BLaER1 (cell line): ENCODE measurements around the gene TAF9B.
"Not testable (repeated sequence)": the region's sequence is repeated elsewhere in the genome, so short reads cannot be mapped to it uniquely, and the experiment has no call there.

Source experiments
- H3K27ac ChIP-seq: shearing (Covaris generic); formaldehyde crosslinking; 2 replicates; pipeline ENCODE4 v1.8.1; 2022
- H3K27me3 ChIP-seq: shearing (Covaris generic); formaldehyde crosslinking; 2 replicates; pipeline ENCODE4 v1.8.1; 2022
- H3K36me3 ChIP-seq: shearing (Covaris generic); formaldehyde crosslinking; 2 replicates; pipeline ENCODE4 v1.8.1; 2022
- H3K4me1 ChIP-seq: shearing (Covaris generic); formaldehyde crosslinking; 2 replicates; pipeline ENCODE4 v1.8.1; 2022
- H3K4me2 ChIP-seq: shearing (Covaris generic); formaldehyde crosslinking; 2 replicates; pipeline ENCODE4 v1.8.1; 2022
- H3K4me3 ChIP-seq: shearing (Covaris generic); formaldehyde crosslinking; 2 replicates; pipeline ENCODE4 v1.8.1; 2022
- H3K9ac ChIP-seq: shearing (Covaris generic); formaldehyde crosslinking; 2 replicates; pipeline ENCODE4 v1.8.1; 2022
- H3K9me3 ChIP-seq: shearing (Covaris generic); formaldehyde crosslinking; 2 replicates; pipeline ENCODE4 v1.8.1; 2022
- H4K20me1 ChIP-seq: shearing (Covaris generic); formaldehyde crosslinking; 2 replicates; pipeline ENCODE4 v1.8.1; 2022
- Cebpa-rat ChIP-seq: shearing (Covaris generic); IDR thresholded peaks from 2 replicates; pipeline ENCODE4 v1.8.1; 2022

The TAF9B gene

DNA sequence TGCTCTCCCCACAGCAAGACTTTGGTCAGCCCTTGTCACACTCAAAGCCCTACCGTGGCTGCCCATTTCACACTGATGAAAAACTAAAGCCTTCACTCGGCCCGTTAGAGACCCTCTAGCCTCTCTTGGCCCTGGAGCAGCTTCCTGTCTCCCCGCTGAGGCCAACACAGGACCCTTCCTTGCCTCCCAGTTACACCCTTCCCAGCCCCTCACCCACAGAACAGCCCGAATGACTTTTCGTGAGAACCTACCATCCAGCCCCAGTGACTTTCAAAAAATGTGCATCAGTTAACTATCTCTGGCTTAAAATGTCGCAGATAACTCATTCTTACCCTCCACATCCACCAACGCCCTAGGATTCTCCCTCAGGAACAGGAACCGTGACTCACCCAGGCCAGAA is 756 bp upstream of the TAF9B start:
- Histone ChIP-seq H3K27me3 (peaks cover 17% of the 10 kb centered on the region), H3K36me3 (no peaks in the 10 kb centered on the region), H3K9me3 (peaks cover 7% of the 10 kb centered on the region; the same call in 1 of the 2 replicates), H3K4me3 (peak overlapping the region; percentile 77), H3K27ac (no peak overlapping the region), H4K20me1 (no peaks in the 10 kb centered on the region), H3K4me2 (peak overlapping the region; percentile 49), H3K4me1 (no peaks in the 10 kb centered on the region), H3K9ac (no peak overlapping the region)
- no peak for TF ChIP-seq Cebpa-rat

DNA sequence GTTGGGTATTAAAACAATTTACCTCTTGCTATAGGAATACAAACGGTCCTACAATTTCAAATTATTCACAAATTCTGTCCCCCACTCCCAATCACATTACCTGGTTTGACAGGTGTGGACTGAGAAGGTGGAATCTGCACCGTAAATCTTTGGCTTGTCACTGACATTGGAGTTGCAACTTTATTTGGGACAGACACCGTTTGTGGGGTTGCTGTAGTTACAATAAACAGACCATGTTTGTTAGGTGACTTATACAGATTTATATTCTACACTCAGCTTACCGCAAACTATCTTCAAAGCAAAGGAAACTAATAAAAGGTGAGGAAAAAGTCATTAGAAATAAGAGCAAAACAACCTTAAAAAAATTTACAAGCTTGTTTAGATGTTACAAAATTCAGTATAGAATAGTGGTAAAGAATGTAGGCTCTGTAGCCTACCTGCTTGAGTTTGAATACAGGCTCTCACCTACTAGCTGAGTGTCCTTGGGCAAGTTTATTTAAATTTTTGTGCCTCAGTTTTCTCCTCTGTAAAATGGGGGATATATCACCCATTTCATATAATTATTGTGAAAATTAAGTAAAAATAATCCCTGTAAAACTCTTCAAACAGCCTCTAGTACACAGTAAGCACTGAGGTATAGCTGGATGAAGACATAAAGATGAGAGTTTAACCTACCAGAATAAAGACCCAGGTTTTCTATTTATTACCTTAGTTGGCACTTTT is 6.1 kb downstream of the TAF9B start:
- no peaks in the 10 kb centered on the region for H3K4me1 ChIP-seq
- 0 out of 2 replicates have a peak, but pooled peaks cover 6% of the 10 kb centered on the region for H4K20me1 ChIP-seq
- TF ChIP-seq Cebpa-rat, result no peak
- peaks cover 15% of the 10 kb centered on the region for H3K27me3 ChIP-seq
- no peak overlapping the region for H3K4me3 ChIP-seq
- no peak overlapping the region for H3K4me2 ChIP-seq
- no peaks in the 10 kb centered on the region for H3K9me3 ChIP-seq
- H3K36me3 ChIP-seq, result peaks cover 13% of the 10 kb centered on the region; the same call in 1 of the 2 replicates
- no peak overlapping the region for H3K27ac ChIP-seq
- no peak overlapping the region for H3K9ac ChIP-seq

DNA sequence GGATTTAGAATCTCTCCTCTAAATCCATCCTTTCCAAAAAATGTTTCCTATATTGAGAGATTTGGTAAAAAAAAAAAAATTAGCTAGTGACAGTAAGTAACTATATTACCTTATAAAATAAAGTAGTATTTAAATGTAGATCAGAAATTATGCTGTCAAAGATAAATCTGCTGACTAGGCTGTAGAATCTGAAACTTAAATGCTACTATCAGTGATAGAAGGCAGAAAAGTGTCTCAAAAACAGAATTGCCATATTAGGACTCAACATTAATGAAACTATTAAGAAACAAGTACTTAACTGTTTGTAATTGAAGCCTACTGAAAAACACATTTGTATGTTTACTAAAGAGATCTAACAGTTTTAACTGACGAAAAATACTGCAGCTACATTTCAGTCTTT is 8.3 kb downstream of the TAF9B start:
- H3K9ac ChIP-seq, result no peak overlapping the region
- peaks cover 36% of the 10 kb centered on the region; the same call in 1 of the 2 replicates for H3K36me3 ChIP-seq
- TF ChIP-seq Cebpa-rat, result no peak
- H4K20me1 ChIP-seq, result peaks cover 21% of the 10 kb centered on the region; the same call in 1 of the 2 replicates
- no peaks in the 10 kb centered on the region for H3K9me3 ChIP-seq
- no peak overlapping the region for H3K4me2 ChIP-seq
- no peak overlapping the region for H3K4me3 ChIP-seq
- peaks cover 38% of the 10 kb centered on the region for H3K27me3 ChIP-seq
- H3K27ac ChIP-seq, result no peak overlapping the region
- H3K4me1 ChIP-seq, result no peaks in the 10 kb centered on the region

DNA sequence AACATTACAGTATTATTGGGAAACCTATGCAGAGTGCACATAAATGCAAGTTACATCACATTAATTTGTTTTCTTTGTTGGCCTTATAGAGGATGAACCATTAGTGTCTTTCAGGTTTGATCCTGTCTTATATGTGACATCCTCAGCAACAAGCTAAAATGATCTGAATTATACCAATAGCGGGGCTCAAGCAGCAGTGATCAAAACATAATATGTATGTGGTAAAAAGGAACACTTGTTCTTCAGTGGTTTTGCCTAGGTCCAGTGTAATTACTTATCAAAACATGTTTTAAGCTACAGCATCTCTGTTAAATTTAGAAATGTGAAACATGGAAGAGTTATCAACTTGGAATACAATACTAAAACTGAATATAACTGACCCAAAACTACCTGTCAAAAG is 9.1 kb downstream of the TAF9B start:
- H3K27me3 ChIP-seq, result peaks cover 45% of the 10 kb centered on the region
- peaks cover 28% of the 10 kb centered on the region for H4K20me1 ChIP-seq
- no peak overlapping the region for H3K9ac ChIP-seq
- no peak overlapping the region for H3K4me2 ChIP-seq
- no peak for TF ChIP-seq Cebpa-rat
- no peak overlapping the region for H3K27ac ChIP-seq
- H3K4me1 ChIP-seq, result no peaks in the 10 kb centered on the region
- no peak overlapping the region for H3K4me3 ChIP-seq
- peaks cover 43% of the 10 kb centered on the region for H3K36me3 ChIP-seq
- H3K9me3 ChIP-seq, result no peaks in the 10 kb centered on the region

DNA sequence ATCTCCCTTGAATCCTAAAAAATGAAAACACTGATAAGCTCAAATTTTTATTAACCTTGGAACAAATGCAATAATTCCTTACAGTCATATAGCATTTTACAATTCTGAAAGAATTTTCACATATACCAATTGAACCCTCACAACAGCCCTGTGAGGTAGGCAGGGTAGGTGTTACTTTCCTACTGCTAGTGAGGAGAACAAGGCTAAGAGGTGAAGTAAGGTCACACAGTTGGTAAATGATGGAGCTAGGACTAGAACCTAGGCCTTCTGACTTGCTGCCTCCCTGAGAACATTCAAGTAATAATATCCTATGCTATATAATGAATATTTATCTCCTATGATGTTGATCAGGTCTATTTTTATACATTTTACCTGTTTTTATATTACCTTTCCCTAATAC is 9.7 kb downstream of the TAF9B start:
- Histone ChIP-seq H3K36me3 (peaks cover 50% of the 10 kb centered on the region), H3K9me3 (no peaks in the 10 kb centered on the region), H3K27me3 (peaks cover 52% of the 10 kb centered on the region), H3K4me1 (no peaks in the 10 kb centered on the region), H3K27ac (no peak overlapping the region), H3K4me2 (no peak overlapping the region), H3K9ac (no peak overlapping the region), H3K4me3 (no peak overlapping the region), H4K20me1 (peaks cover 35% of the 10 kb centered on the region)
- TF ChIP-seq Cebpa-rat, result no peak

DNA sequence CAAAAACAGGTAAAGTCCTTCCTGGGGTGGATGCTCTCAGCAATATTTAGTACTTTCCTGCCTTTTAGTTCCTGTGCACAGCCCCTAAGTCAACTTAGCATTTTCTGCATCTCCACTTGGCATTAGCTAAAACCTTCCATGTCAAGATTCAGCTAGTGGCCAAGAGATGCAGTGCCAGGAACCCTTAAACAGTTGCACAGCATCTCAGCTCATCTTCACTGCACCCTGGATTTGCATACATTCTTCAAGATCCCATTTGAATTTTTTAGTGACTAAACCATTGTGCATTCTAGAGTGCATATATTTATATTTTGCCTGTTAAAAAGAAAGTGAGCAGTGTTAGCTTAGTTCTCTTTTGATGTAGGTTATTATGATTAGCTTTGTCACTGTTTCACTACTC is 13.7 kb downstream of the TAF9B start:
- H3K27ac ChIP-seq, H3K4me3 ChIP-seq, H3K9me3 ChIP-seq, H3K4me1 ChIP-seq, H3K9ac ChIP-seq, H3K4me2 ChIP-seq: not testable (repeated sequence)
- Histone ChIP-seq H3K27me3 (peaks cover 63% of the 10 kb centered on the region), H3K36me3 (peaks cover 79% of the 10 kb centered on the region), H4K20me1 (peaks cover 73% of the 10 kb centered on the region)

DNA sequence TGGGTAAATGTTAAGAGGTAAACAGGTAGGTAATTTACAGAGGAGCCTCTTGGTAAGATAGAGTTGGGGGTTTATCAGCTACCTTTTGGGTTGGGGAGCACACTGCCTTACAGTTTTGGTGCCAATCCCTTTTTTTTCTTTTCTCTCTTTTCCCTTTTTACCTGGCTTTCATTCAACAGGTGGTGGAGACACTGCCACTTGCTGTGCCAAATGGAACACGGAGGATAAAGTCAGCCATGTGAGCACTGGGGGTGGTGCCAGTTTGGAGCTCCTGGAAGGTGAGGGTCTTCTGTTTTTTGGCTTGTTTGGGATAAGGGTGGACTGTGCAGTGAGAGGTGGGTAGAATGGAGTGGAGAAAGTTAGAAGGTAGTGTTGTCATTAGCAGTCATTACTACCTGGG is 14.3 kb downstream of the TAF9B start:
- Histone ChIP-seq H3K27me3 (peaks cover 57% of the 10 kb centered on the region), H4K20me1 (peaks cover 80% of the 10 kb centered on the region), H3K4me2 (no peak overlapping the region), H3K4me1 (no peaks in the 10 kb centered on the region), H3K9ac (no peak overlapping the region), H3K4me3 (no peak overlapping the region), H3K9me3 (no peaks in the 10 kb centered on the region), H3K36me3 (peaks cover 84% of the 10 kb centered on the region), H3K27ac (no peak overlapping the region)
- no peak for TF ChIP-seq Cebpa-rat

DNA sequence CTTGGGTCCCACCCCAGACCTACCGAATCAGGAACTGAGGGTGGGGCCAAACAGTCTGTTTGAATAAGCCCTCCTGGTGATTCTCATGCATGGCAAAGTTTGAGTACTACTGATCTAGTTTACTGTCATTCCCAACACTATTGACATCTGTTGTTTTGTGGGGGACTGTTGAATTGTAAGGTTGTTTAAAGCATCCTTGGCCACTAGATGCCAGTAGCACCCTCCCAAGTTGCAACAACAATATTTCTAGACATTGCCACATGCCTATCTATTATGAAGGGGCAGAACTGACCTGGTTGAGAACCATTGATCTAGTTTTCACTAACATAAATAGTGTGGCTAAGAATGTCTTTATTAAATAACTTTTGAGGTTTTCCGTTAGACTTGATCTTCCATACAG is 15.1 kb downstream of the TAF9B start:
- peaks cover 5% of the 10 kb centered on the region for H3K9me3 ChIP-seq
- no peak overlapping the region for H3K27ac ChIP-seq
- TF ChIP-seq Cebpa-rat, result no peak
- peaks cover 57% of the 10 kb centered on the region for H3K27me3 ChIP-seq
- H3K36me3 ChIP-seq, result peaks cover 90% of the 10 kb centered on the region
- peaks cover 6% of the 10 kb centered on the region for H3K4me1 ChIP-seq
- H3K4me3 ChIP-seq, result no peak overlapping the region
- H3K9ac ChIP-seq, result no peak overlapping the region
- H3K4me2 ChIP-seq, result no peak overlapping the region
- peaks cover 88% of the 10 kb centered on the region for H4K20me1 ChIP-seq

DNA sequence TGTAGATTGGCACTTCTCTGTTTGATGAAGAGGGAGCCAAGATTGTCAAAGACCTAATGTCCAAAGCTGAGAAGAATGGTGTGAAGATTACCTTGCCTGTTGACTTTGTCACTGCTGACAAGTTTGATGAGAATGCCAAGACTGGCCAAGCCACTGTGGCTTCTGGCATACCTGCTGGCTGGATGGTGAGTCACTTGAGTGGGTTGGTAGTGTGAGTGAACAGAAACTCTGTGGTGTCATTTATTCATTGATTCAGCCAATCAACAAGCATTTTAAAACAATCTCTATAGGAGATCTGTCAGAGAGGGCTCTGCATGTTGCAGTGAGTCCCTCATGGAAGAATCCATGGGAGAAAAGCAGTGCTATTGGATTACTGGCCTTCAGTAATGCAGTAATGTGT is 16.3 kb downstream of the TAF9B start:
- Histone ChIP-seq H3K4me1 (peaks cover 15% of the 10 kb centered on the region), H3K36me3 (peaks cover 92% of the 10 kb centered on the region), H3K9me3 (peaks cover 16% of the 10 kb centered on the region), H3K27me3 (peaks cover 55% of the 10 kb centered on the region), H3K4me3 (no peak overlapping the region), H3K9ac (no peak overlapping the region), H4K20me1 (peaks cover 88% of the 10 kb centered on the region), H3K4me2 (no peak overlapping the region), H3K27ac (no peak overlapping the region)
- TF ChIP-seq Cebpa-rat, result no peak

DNA sequence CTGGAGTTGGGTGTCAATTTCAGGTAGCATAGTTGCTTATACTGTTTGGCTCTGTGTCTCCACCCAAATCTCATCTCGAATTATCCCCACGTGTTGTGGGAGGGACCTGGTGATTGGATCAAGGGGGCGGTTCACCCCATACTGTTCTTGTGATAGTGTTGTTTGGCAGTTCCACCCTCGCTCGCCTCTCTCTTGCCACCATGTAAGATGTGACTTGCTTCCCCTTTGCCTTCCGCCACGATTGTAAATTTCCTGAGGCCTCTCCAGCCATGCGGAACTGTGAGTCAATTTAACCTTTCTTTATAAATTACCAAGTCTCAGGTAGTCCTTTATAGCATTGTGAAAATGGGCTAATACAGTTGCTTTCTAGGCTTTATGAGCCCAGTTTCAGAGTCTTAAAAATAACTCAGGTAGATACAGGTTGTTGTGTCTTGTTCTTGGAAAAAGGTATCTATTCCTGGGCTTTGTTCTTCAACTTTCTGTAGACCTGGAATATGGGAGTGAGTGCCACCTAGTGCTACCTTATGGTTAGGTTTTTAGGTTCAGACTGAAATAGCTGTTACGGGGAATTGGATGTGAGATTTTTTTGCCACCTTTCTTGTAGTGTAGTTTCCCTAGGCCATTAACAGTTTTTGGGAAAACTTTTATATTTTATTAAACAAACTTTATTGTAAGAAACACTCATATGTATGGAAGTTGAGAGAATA is 19.8 kb downstream of the TAF9B start:
- no peak for TF ChIP-seq Cebpa-rat
- H3K27me3 ChIP-seq, result peaks cover 55% of the 10 kb centered on the region
- peaks cover 92% of the 10 kb centered on the region for H3K36me3 ChIP-seq
- no peak overlapping the region for H3K4me2 ChIP-seq
- peaks cover 92% of the 10 kb centered on the region for H4K20me1 ChIP-seq
- H3K9ac ChIP-seq, result no peak overlapping the region
- no peak overlapping the region for H3K4me3 ChIP-seq
- peaks cover 27% of the 10 kb centered on the region for H3K4me1 ChIP-seq
- peaks cover 42% of the 10 kb centered on the region for H3K9me3 ChIP-seq
- no peak overlapping the region for H3K27ac ChIP-seq
